Activated CD8-positive, alpha-beta memory T cell treated with anti-CD3 and anti-CD28 coated beads, Interleukin-2, amount 50 U/mL, for 1 hour (primary cell): ENCODE data around the gene SNUPN.
"Not testable (repeated sequence)": the region's sequence is repeated elsewhere in the genome, so short reads cannot be mapped to it uniquely, and the experiment has no call there.

Experiments used
- DNase-seq: peaks from one replicate; pipeline ENCODE4 v3.0.0-alpha.2; 2020; ENCODE audit errors: extremely low read depth

Gene SNUPN

GRCh38 chr15:75637245-75638009 lies 11.9 kb upstream of the SNUPN start:
- no peak for DNase-seq

- DNase-seq = no peak
Observed at GRCh38 chr15:75636026-75636425, 10.5 kb upstream of the SNUPN start.

DNA sequence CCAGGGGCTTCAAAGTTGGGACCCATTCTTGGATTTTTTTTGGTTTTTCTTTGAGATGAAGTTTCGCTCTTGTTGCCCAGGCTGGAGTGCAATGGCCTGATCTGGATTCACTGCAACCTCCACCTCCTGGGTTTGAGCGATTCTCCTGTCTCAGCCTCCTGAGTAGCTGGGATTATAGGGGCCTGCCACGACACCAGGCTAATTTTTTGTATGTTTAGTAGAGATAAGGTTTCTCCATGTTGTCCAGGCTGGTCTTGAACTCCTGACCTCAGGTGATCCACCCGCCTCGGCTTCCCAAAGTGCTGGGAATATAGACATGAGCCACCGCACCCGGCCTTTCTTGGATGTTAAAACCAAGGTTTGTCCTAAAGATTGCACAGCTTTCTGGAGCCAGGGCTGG lies 8.4 kb upstream of the SNUPN start:
- not testable (repeated sequence) for DNase-seq

- DNase-seq = no peak
Observed at GRCh38 chr15:75631935-75632334, 6.4 kb upstream of the SNUPN start.

GRCh38 chr15:75622505-75622904 lies 3.0 kb downstream of the SNUPN start:
- no peak for DNase-seq

- no peak for DNase-seq
Observed at GRCh38 chr15:75620841-75621391, 4.6 kb downstream of the SNUPN start.

DNA sequence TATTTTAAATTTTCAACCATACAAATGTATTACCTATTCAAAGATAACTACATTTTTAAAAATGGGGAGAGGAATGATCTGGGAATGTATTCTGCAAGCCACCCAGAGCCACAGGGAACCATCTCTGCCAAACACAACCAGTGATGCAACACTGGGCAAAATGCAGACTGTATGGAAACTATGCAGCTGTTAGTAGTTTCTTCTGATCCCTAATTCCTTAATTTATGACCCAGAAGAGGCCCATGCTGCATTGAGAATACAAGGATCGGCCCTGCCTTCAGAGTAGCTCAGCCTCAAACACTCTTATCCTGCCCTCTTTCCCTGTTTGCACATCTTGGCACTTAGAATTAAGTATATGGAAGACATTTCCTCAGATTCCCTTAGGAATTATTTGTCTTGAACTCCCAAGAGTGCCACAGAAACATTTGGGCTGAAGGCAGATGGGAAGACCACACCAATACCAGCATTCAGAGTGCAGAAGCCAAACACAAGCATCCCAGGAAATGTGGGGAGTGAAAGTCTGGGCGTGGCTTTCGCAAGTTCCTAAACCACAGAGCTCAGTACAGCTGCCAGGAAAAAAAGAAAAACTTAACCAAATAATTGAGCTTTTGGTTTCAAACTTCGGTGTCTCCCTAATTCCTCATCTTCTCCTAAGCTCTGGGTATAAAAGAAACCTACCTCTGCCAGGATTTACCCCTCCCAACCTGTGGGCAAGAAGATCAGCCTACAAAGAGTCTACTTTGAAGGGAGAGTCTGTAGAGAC lies 5.3 kb downstream of the SNUPN start:
- DNase-seq = no peak

GRCh38 chr15:75616766-75617165 lies 8.8 kb downstream of the SNUPN start:
- DNase-seq = no peak

DNA sequence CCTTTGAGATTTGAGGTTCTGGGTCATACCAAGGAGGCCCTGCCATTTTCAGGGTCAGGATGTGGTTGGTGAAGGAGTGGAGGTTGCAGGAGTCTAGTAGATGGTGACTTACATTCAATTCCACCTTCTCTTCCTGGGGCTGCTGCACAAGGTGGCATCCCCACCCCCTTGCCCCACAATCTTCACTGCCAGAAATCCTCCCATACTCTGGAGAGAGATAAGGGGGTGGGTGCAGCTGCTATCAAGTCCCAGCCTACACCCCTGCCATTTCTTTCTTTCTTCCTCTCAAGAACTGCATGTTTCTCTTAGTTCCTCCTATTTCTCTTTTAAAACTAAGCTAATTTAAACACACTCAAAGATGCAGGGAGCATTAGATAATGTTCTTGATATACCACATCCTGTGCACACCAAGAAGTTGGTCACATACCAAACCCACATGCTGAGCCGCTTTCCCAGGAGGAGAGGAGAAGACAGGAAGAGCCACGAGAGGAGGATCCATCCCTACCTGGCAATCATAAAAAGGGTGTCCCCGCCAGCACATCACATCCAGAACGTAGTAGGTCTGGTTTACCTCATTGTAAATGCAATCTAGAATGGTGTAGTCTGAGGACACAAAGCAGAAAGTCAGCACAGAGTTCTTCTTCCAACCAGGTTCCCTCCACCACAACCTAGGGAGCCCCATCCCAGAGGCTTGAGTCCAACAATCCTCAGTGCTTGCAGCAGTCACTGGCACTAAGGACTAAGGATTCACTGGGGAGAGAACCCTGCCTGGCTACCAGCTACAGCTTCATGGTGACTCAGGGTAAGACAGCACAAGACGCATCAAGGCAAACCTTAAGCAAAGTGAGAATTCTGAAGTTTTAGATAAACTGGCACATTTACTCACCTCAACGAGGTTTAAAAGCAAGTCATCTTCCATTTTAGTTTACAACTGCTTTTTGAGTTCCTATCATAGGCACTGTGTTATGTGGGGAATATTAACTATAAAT lies 18.5 kb downstream of the SNUPN start:
- DNase-seq = no peak

DNA sequence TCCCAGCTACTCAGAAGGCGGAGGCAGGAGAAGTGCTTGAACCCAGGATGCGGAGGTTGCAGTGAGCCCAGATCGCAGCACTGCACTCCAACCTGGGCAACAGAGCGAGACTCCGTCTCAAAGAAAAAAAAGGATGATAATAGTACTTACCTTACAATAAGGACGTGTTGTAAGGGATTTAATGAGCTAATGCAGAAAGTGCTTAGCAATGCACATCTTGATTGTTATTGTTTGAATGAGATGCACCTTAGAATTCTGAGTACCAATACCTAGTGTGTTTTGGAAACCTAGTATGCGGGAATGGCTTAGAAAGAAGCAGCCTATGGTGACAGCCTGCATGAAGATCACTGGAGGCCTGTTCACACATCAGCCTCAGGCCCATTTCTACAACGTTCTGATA lies 19.5 kb downstream of the SNUPN start:
- no peak for DNase-seq

DNA sequence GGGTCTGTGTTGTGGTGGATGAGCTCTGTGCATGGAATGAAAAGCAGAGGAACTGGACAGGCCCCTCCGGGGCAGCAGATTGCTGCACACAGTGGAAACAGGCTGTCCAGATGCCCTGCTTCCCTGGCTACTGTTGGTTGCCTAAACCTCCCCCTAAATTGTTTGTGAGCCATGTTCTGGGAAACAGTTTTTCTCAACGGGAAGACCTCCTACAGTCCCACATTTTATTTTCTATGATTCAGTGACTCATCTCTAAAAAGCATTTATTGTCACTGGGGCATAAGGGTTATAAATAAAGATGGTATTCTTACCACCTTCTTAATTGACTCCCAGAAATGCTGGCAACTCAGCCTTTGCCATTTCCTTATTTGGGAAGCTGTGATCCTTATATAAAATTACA lies 26.1 kb downstream of the SNUPN start:
- DNase-seq = no peak

DNA sequence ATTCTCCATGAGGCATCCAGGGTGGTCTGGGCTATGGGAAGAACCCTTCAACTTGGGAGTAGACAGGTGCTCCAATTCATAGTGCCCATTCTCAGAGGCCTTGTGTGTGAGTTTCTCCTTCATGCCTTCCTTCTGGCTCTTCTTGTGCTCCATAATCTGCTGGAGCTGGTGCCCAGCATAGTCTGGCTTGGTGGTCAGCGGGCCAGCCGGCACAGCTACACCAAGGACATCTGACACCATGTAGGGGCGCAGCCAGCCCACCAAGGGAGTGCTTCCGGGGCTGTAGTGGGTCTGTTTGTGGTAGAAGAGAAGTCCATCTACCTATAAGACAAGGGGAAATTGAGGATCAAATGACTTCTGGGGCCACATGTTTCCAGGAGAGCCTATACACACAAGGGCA lies 27.2 kb downstream of the SNUPN start:
- DNase-seq = no peak

DNA sequence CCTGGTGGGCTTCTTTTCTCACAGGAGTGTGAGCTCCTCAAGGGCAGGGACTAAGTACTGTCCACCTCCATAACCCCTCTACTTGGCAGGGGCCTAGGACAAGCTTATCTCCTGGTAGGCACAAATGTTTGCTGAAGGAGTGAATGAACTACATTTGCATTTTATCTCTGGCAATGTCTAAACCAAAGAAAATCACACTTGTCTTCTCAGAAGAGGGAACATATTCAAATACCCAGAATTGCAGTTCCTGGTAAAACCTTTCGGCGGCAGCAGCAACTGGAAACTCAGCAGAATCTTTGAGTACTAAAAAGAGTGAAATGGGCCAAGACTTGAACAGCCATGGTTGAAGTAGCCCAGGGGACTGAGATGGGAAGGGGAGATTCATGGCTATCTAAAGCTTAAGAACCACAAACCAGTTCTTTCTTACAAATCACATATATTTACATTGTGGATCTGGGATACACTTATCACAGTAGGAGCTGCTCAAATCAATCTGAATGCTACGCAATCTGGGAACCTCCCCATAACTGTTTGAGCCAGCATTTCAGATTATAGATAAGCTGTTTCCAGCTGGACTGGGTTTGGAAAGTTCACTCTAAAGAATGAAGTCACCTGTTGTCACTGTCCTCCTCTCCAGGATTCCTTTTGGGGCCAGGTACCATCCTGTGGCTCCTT lies 27.7 kb downstream of the SNUPN start:
- DNase-seq = no peak

GRCh38 chr15:75596703-75597345 lies 28.7 kb downstream of the SNUPN start:
- DNase-seq = no peak

- DNase-seq = no peak
Observed at GRCh38 chr15:75594276-75594675, 31.2 kb downstream of the SNUPN start.

DNA sequence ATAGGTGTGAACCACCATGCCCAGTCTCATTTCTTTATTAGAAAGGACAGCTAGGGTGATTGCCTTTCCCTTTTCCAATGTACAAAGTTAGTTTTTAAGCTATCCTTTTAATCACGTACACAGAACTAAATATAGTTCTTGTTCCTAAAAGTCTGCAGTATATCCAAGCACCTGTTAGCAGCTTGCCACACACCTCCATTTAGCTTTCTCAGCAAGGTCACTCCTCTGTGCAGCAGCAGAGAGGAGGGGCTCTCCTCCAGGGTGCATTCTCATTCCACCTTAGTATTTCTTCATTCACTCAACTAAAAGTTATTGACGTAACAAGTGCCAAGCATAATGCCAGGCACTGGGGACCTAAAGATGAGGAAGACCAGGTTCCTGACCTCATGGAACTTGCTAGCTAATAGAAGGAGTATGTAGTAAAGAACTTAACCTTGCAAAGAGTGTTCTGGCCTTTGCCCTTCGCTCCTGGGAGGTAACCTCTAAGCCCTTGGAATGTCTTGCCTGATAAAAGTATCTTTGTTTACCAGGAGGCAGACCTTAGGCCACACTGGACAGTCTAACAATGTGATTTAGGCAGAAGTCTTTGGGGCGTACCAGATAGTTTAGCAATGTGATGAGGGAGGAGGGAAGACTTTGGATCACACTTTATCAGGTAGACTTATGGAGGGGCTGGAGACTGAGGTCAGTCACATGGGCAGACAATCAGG lies 33.7 kb downstream of the SNUPN start:
- no peak for DNase-seq

DNA sequence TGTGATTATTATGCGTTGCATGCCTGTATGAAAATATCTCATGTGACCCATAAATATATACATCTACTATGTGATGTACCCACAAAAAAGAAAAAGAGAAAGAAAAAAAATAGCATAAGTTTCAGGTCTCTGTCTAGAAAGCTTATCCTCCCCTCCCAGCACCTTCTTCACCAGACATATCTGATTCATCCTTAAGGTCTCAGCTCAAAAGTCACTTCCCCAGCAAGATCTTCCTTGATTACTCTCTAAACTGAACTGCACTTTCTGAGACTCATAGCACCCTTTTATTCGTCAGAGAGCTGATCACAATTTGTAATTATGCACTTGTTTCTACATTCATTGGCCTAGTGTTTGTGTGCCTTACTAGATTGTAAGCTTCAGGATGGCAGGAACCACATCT lies 35.3 kb downstream of the SNUPN start:
- DNase-seq = no peak

GRCh38 chr15:75589071-75589470 lies 36.5 kb downstream of the SNUPN start:
- no peak for DNase-seq

DNA sequence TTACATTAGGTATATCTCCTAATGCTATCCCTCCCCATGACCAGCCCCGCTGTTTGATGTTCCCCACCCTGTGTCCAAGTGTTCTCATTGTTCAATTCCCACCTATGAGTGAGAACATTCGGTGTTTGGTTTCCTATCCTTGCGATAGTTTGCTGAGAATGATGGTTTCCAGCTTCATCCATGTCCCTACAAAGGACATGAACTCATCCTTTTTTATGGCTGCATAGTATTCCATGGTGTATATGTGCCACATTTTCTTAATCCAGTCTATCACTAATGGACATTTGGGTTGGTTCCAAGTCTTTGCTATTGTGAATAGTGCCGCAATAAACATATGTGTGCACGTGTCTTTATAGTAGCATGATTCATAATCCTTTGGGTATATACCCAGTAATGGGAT lies 39.1 kb downstream of the SNUPN start:
- DNase-seq = not testable (repeated sequence)

- no peak for DNase-seq
Observed at GRCh38 chr15:75584121-75584520, 41.4 kb downstream of the SNUPN start.
